H9 (cell line): ENCODE results near the gene MRC2. TPM values are rescaled to one million over a fixed set of nuclear protein-coding genes. Genes with fewer than 3 reads are reported as not detected.

ENCODE experiments used
- DNase-seq: peaks from one replicate; pipeline ENCODE4 v3.0.0-alpha.2; 2017
- H2AFZ ChIP-seq: one replicate; pipeline ENCODE4 v1.6.1; 2013; ENCODE audit warnings: mild to moderate bottlenecking, low read length, control low read depth, moderate library complexity
- H2AK5ac ChIP-seq: 2 replicates; pipeline ENCODE4 v1.6.1; 2013; ENCODE audit warnings: low read length, control low read depth, mixed read lengths; ENCODE audit not compliant: insufficient read length
- H2BK120ac ChIP-seq: one replicate; pipeline ENCODE4 v1.6.1; 2013; ENCODE audit warnings: low read depth, mild to moderate bottlenecking, low read length, control low read depth, inconsistent platforms; ENCODE audit not compliant: poor library complexity, severe bottlenecking
- H2BK12ac ChIP-seq: 2 replicates; pipeline ENCODE4 v1.6.1; 2013; ENCODE audit warnings: low read length, control low read depth, mixed read lengths, low read depth; ENCODE audit not compliant: insufficient read length
- H2BK15ac ChIP-seq: 2 replicates; pipeline ENCODE4 v1.6.1; 2013; ENCODE audit warnings: low read depth, low read length, control low read depth
- H2BK20ac ChIP-seq: one replicate; pipeline ENCODE4 v1.6.1; 2013; ENCODE audit warnings: low read depth, mild to moderate bottlenecking, low read length, control low read depth, inconsistent platforms; ENCODE audit not compliant: poor library complexity, severe bottlenecking
- H2BK5ac ChIP-seq: 2 replicates; pipeline ENCODE4 v1.6.1; 2013; ENCODE audit warnings: low read length, control low read depth, mixed read lengths; ENCODE audit not compliant: insufficient read length
- H3K14ac ChIP-seq: 2 replicates; pipeline ENCODE4 v1.6.1; 2013; ENCODE audit warnings: low read length, control low read depth; ENCODE audit not compliant: insufficient read depth
- H3K18ac ChIP-seq: 2 replicates; pipeline ENCODE4 v1.6.1; 2013; ENCODE audit warnings: low read depth, mild to moderate bottlenecking, mixed read lengths, low read length, control low read depth; ENCODE audit not compliant: insufficient read length
- H3K23ac ChIP-seq: 2 replicates; pipeline ENCODE4 v1.6.1; 2013; ENCODE audit warnings: low read length, control low read depth, mixed read lengths, low read depth; ENCODE audit not compliant: insufficient read length
- H3K23me2 ChIP-seq: 2 replicates; pipeline ENCODE4 v1.6.1; 2013; ENCODE audit warnings: low read depth, mild to moderate bottlenecking, mixed read lengths, low read length, control low read depth; ENCODE audit not compliant: insufficient read length, poor library complexity, severe bottlenecking
- H3K27ac ChIP-seq: 2 replicates; pipeline ENCODE4 v1.5.1; 2013; ENCODE audit warnings: low read length, control low read depth, mixed read lengths, low read depth; ENCODE audit not compliant: insufficient read length
- H3K27me3 ChIP-seq: 2 replicates; pipeline ENCODE4 v1.6.1; 2013; ENCODE audit warnings: low read length, control low read depth, inconsistent platforms; ENCODE audit not compliant: insufficient read depth
- H3K4ac ChIP-seq: 2 replicates; pipeline ENCODE4 v1.6.1; 2013; ENCODE audit warnings: low read depth, mild to moderate bottlenecking, control low read depth, inconsistent platforms, low read length, moderate library complexity
- H3K4me1 ChIP-seq: 2 replicates; pipeline ENCODE4 v1.6.1; 2013; ENCODE audit warnings: low read length, control low read depth, inconsistent platforms; ENCODE audit not compliant: insufficient read depth
- H3K4me2 ChIP-seq: 2 replicates; pipeline ENCODE4 v1.6.1; 2013; ENCODE audit warnings: low read length, control low read depth, mixed read lengths; ENCODE audit not compliant: insufficient read length, insufficient read depth
- H3K56ac ChIP-seq: 2 replicates; pipeline ENCODE4 v1.6.1; 2013; ENCODE audit warnings: low read depth, mild to moderate bottlenecking, mixed read lengths, low read length, control low read depth; ENCODE audit not compliant: insufficient read length
- H3K79me1 ChIP-seq: 2 replicates; pipeline ENCODE4 v1.6.1; 2013; ENCODE audit warnings: low read depth, mild to moderate bottlenecking, moderate library complexity, low read length, control low read depth, inconsistent platforms; ENCODE audit not compliant: insufficient read depth, poor library complexity, severe bottlenecking
- H3K79me2 ChIP-seq: 2 replicates; pipeline ENCODE4 v1.6.1; 2013; ENCODE audit warnings: low read length, control low read depth, inconsistent platforms; ENCODE audit not compliant: insufficient read depth
- H3K9ac ChIP-seq: 2 replicates; pipeline ENCODE4 v1.6.1; 2013; ENCODE audit warnings: low read length, control low read depth, mixed read lengths; ENCODE audit not compliant: insufficient read length; ENCODE audit errors: extremely low read depth
- H3K9me3 ChIP-seq: one replicate; pipeline ENCODE4 v1.6.1; 2013; ENCODE audit warnings: low read depth, low read length, inconsistent platforms; ENCODE audit not compliant: control insufficient read depth
- H3T11ph ChIP-seq: one replicate; pipeline ENCODE4 v1.6.1; 2013; ENCODE audit warnings: mild to moderate bottlenecking, low read length, control low read depth, inconsistent platforms
- H4K20me1 ChIP-seq: one replicate; pipeline ENCODE4 v1.6.1; 2013; ENCODE audit not compliant: control insufficient read depth, insufficient read length, insufficient read depth
- H4K5ac ChIP-seq: 2 replicates; pipeline ENCODE4 v1.6.1; 2013; ENCODE audit warnings: low read depth, mild to moderate bottlenecking, mixed read lengths, low read length, control low read depth; ENCODE audit not compliant: insufficient read length
- H4K8ac ChIP-seq: replicated peaks from 2 replicates; pipeline ENCODE4 v1.6.1; 2013; ENCODE audit warnings: low read length, control low read depth, mixed read lengths, low read depth; ENCODE audit not compliant: insufficient read length
- H4K91ac ChIP-seq: 2 replicates; pipeline ENCODE4 v1.6.1; 2013; ENCODE audit warnings: low read depth, mild to moderate bottlenecking, moderate library complexity, mixed read lengths, low read length, control low read depth; ENCODE audit not compliant: insufficient read length
- H3K27ac Mint-ChIP-seq, 3 experiments: 2 replicates in 2 of 3; 3 replicates in 1 of 3; pipeline ENCODE4 v1.8.0; 2020 to 2021; ENCODE audit warnings: mixed read lengths in 3 of 3, mild to moderate bottlenecking in 1 of 3, moderate library complexity in 1 of 3
- H3K27me3 Mint-ChIP-seq: 2 replicates; pipeline ENCODE4 v1.8.0; 2021; ENCODE audit warnings: low read depth, mild to moderate bottlenecking, moderate library complexity, mixed read lengths
- H3K36me3 Mint-ChIP-seq, 3 experiments: 2 replicates in 2 of 3; 3 replicates in 1 of 3; pipeline ENCODE4 v1.8.0; 2020 to 2021; ENCODE audit warnings: low read depth in 3 of 3, mixed read lengths in 3 of 3; ENCODE audit not compliant: insufficient read depth in 1 of 3
- H3K4me1 Mint-ChIP-seq, 2 experiments: 2 replicates each; pipeline ENCODE4 v1.8.0; 2020; ENCODE audit warnings: mixed read lengths in 2 of 2
- H3K4me3 Mint-ChIP-seq, 2 experiments: 2 replicates in 1 of 2; 3 replicates in 1 of 2; pipeline ENCODE4 v1.8.0; 2020 to 2021; ENCODE audit warnings: mild to moderate bottlenecking in 2 of 2, mixed read lengths in 2 of 2, moderate library complexity in 1 of 2
- H3K9me3 Mint-ChIP-seq, 2 experiments: 2 replicates in 1 of 2; 3 replicates in 1 of 2; pipeline ENCODE4 v1.8.0; 2020; ENCODE audit warnings: mild to moderate bottlenecking in 2 of 2, mixed read lengths in 2 of 2, moderate library complexity in 1 of 2
- WGBS: extraction: QIAGEN DNeasy Blood & Tissue Kit; methylation state at CpG from one replicate; pipeline ENCODE4 v1.1.7; 2013; ENCODE audit warnings: missing lambda C conversion rate, low lambda C conversion rate, mixed read lengths; ENCODE audit not compliant: insufficient read length; ENCODE audit errors: extremely low coverage; 5-methylcytosine and 5-hydroxymethylcytosine counted together
- total RNA-seq: library from RNA; stranded (reverse); gene quantifications from 2 replicates; pipeline ENCODE4 v1.2.1, GENCODE V29; 2021
- TF ChIP-seq, protein P1 (sequence below): fragments of 200-600 bp; sonication (generic); conservative IDR thresholded peaks from 3 replicates; pipeline ENCODE4 v1.8.0; 2021; ENCODE audit warnings: antibody characterized with exemption, mild to moderate bottlenecking

Gene MRC2
- total RNA-seq, 1 experiment from 2014 or later: 18.7 TPM

DNA sequence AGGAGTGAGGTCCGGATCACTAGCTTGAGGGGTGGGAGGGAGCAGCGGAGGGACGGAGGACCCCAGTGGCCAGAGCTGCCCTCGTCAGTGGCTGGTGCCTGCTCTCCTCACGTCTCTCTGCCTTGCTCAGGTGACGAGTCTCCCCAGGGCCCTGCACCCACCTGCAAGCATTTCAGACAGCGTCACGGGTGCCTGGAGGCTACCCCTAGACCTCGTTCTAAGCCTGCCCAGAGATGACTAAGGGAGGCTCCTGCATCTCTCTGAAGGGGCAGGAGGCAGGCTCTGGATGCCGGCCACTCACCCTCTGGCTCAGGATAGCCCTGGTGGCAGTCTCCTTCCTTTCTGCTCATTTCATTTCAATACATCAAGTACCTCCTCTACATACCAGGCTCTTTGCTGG lies 68.8 kb downstream of the MRC2 start:
- Histone ChIP-seq H3K23me2 (no peaks in the 10 kb centered on the region), H2BK12ac (no peak overlapping the region), H3K4me2 (no peak overlapping the region), H2AFZ (no peak overlapping the region), H2AK5ac (no peak overlapping the region), H3T11ph (no peak overlapping the region), H4K20me1 (peaks cover 2% of the 10 kb centered on the region), H3K4me1 (no peaks in the 10 kb centered on the region), H3K79me1 (no peaks in the 10 kb centered on the region), H4K5ac (no peak overlapping the region), H2BK20ac (no peak overlapping the region), H3K9ac (no peak overlapping the region), H2BK15ac (no peak overlapping the region), H3K56ac (no peak overlapping the region), H3K18ac (no peak overlapping the region), H3K14ac (no peak overlapping the region), H3K27me3 (no peaks in the 10 kb centered on the region), H3K27ac (no peak overlapping the region), H3K79me2 (no peaks in the 10 kb centered on the region), H2BK120ac (no peak overlapping the region), H3K23ac (no peak overlapping the region), H3K9me3 (no peaks in the 10 kb centered on the region), H3K4ac (no peak overlapping the region), H4K91ac (no peak overlapping the region), H2BK5ac (no peak overlapping the region), H4K8ac (no peak overlapping the region)
- Mint-ChIP-seq H3K36me3 (peaks cover 0 to 1% (median 0%) of the 10 kb centered on the region in 3 experiments; a peak in 1 of 7 replicates), H3K4me1 (peaks cover 0 to 21% of the 10 kb centered on the region in 2 experiments; a peak in 2 of 4 replicates), H3K27ac (no peak overlapping the region), H3K9me3 (no peaks in the 10 kb centered on the region), H3K27me3 (no peaks in the 10 kb centered on the region), H3K4me3 (no peak overlapping the region; a peak in 1 of 5 replicates)
- DNase-seq: no peak
- TF ChIP-seq, protein P1, sequence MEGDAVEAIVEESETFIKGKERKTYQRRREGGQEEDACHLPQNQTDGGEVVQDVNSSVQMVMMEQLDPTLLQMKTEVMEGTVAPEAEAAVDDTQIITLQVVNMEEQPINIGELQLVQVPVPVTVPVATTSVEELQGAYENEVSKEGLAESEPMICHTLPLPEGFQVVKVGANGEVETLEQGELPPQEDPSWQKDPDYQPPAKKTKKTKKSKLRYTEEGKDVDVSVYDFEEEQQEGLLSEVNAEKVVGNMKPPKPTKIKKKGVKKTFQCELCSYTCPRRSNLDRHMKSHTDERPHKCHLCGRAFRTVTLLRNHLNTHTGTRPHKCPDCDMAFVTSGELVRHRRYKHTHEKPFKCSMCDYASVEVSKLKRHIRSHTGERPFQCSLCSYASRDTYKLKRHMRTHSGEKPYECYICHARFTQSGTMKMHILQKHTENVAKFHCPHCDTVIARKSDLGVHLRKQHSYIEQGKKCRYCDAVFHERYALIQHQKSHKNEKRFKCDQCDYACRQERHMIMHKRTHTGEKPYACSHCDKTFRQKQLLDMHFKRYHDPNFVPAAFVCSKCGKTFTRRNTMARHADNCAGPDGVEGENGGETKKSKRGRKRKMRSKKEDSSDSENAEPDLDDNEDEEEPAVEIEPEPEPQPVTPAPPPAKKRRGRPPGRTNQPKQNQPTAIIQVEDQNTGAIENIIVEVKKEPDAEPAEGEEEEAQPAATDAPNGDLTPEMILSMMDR: no peak
- no CpG with 5 or more reads among the region's 10 CpGs for WGBS
